Urinary bladder (tissue), 2 donors: ENCODE results near the gene PSEN2. TPM values are rescaled to one million over a fixed set of nuclear protein-coding genes. Genes with fewer than 3 reads are reported as not detected.

Experiments
- polyA plus RNA-seq: library from polyadenylated mRNA; stranded (reverse); fragments of 200-250 nt; gene quantifications from one replicate; pipeline ENCODE4 v1.2.3, GENCODE V29; 2013
- total RNA-seq: library from RNA; depleted of rRNA; stranded (reverse); fragments of >200 nt; gene quantifications from one replicate; pipeline ENCODE4 v1.2.3, GENCODE V29; 2014
- donor health status: healthy.

The PSEN2 gene
- total and polyA plus RNA-seq, 2 donors = 15.1 to 23.8 TPM

Other genes starting within 250 kb of the PSEN2 start
- 21.6 TPM for gene ITPKB, start 131.3 kb upstream of the PSEN2 start, total RNA-seq
- 62.3 TPM for gene ITPKB, start 131.3 kb upstream of the PSEN2 start, polyA plus RNA-seq
- gene COQ8A, start 69.7 kb downstream of the PSEN2 start, total RNA-seq = 17.8 TPM
- 113 TPM for gene COQ8A, start 69.7 kb downstream of the PSEN2 start, polyA plus RNA-seq